Sigmoid colon (tissue), 7 donors: ENCODE results near the gene EME1. TPM values are rescaled to one million over a fixed set of nuclear protein-coding genes. Genes with fewer than 3 reads are reported as not detected.

ENCODE experiments used
- DNase-seq: peaks from one replicate; pipeline ENCODE4 v3.0.0-alpha.2; 2019
- H3K27ac ChIP-seq, 4 donors: fragments of 200-600 bp; sonication (generic); one replicate each; pipeline ENCODE4 v1.5.1; 2016 to 2019; ENCODE audit warnings: mild to moderate bottlenecking in 1 of 4
- H3K27me3 ChIP-seq, 3 donors: fragments of 200-600 bp; sonication (generic); one replicate each; pipeline ENCODE4 v1.5.1; 2019; ENCODE audit warnings: mild to moderate bottlenecking in 1 of 3
- H3K36me3 ChIP-seq, 4 donors: fragments of 200-600 bp; sonication (generic); one replicate each; pipeline ENCODE4 v1.5.1; 2016 to 2019
- H3K4me1 ChIP-seq, 4 donors: fragments of 200-600 bp; sonication (generic); one replicate each; pipeline ENCODE4 v1.5.1; 2017 to 2019
- H3K4me3 ChIP-seq, 4 donors: fragments of 200-600 bp; sonication (generic); one replicate each; pipeline ENCODE4 v1.5.1; 2017 to 2019; ENCODE audit warnings: mild to moderate bottlenecking in 2 of 4, moderate library complexity in 1 of 4
- H3K9me3 ChIP-seq, 4 donors: fragments of 200-600 bp in 3 of 4; sonication (generic) in 3 of 4; one replicate each; pipeline versions ENCODE4 v1.5.1 to v1.6.1; 2013 to 2019
- EP300 ChIP-seq, 4 donors: sonication (generic); formaldehyde crosslinking; IDR thresholded peaks; one replicate each; pipeline ENCODE4 v1.6.1; 2017; ENCODE audit warnings: antibody characterized with exemption in 4 of 4
- POLR2A ChIP-seq, 2 donors: fragments of 450-650 bp; IDR thresholded peaks; one replicate each; pipeline ENCODE4 v1.6.1; 2016; ENCODE audit warnings: antibody characterized with exemption in 2 of 2, mild to moderate bottlenecking in 2 of 2, moderate library complexity in 2 of 2
- POLR2AphosphoS5 ChIP-seq, 4 donors: sonication (generic); formaldehyde crosslinking; IDR thresholded peaks; one replicate each; pipeline ENCODE4 v1.6.1; 2017; ENCODE audit warnings: antibody characterized with exemption in 4 of 4
- whole genome bisulfite sequencing, 2 donors: extraction: QIAGEN DNeasy Blood & Tissue Kit; methylation state at CpG; one replicate each; pipeline ENCODE4 v1.1.7; 2013; 5-methylcytosine and 5-hydroxymethylcytosine counted together
- intact Hi-C: fragments of 100-400 bp; cut with DNase I; formaldehyde crosslinking; loops from one replicate; pipeline ENCODE4 v1.15.1; 2023
- polyA plus RNA-seq, 3 donors: library from polyadenylated mRNA; stranded (reverse); fragments of 200-250 nt; gene quantifications; one replicate each; pipeline ENCODE4 v1.2.3, GENCODE V29; 2013
- total RNA-seq, 4 donors: library from RNA; depleted of rRNA; stranded (reverse); fragments of >200 nt; gene quantifications; one replicate each; pipeline ENCODE4 v1.1.0, GENCODE V29; 2016
- TF ChIP-seq, protein P1 (sequence below), 4 experiments: fragments of 450-650 bp in 3 of 4; fragments of 200-600 bp in 1 of 4; IDR thresholded peaks; one replicate each; pipeline ENCODE4 v1.5.1; 2016 to 2019; ENCODE audit warnings: antibody characterized with exemption in 4 of 4, mild to moderate bottlenecking in 3 of 4, moderate library complexity in 2 of 4
- donor health status: healthy with polysubstance abuse.
- donor health status: Bipolar disorder and iron deficiency.
- donor health status: healthy.

Gene EME1
- total and polyA plus RNA-seq, 7 donors = 0.36 to 3.5 (median 1.2) TPM; not detected in 4

GRCh38 chr17:50360486-50361115 is 12.4 kb upstream of the EME1 start:
- WGBS, 2 donors = 86 to 91% methylated on average over 11 of the region's 11 CpGs
- TF ChIP-seq EP300 (IDR thresholded peaks at IDR 0.05) (no peak), POLR2AphosphoS5 (IDR thresholded peaks at IDR 0.05) (no peak)
- TF ChIP-seq, protein P1, sequence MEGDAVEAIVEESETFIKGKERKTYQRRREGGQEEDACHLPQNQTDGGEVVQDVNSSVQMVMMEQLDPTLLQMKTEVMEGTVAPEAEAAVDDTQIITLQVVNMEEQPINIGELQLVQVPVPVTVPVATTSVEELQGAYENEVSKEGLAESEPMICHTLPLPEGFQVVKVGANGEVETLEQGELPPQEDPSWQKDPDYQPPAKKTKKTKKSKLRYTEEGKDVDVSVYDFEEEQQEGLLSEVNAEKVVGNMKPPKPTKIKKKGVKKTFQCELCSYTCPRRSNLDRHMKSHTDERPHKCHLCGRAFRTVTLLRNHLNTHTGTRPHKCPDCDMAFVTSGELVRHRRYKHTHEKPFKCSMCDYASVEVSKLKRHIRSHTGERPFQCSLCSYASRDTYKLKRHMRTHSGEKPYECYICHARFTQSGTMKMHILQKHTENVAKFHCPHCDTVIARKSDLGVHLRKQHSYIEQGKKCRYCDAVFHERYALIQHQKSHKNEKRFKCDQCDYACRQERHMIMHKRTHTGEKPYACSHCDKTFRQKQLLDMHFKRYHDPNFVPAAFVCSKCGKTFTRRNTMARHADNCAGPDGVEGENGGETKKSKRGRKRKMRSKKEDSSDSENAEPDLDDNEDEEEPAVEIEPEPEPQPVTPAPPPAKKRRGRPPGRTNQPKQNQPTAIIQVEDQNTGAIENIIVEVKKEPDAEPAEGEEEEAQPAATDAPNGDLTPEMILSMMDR (IDR thresholded peaks at IDR 0.05) = no peak
- intact Hi-C loops = no loop called here
- DNase-seq = peak; percentile 34
- Histone ChIP-seq H3K4me1 (peaks cover 0 to 23% (median 17%) of the 10 kb centered on the region in 4 donors), H3K27me3 (no peaks in the 10 kb centered on the region), H3K27ac (no peak overlapping the region), H3K4me3 (no peak overlapping the region), H3K9me3 (no peaks in the 10 kb centered on the region), H3K36me3 (peaks cover 18 to 64% (median 27%) of the 10 kb centered on the region in 4 donors)

DNA sequence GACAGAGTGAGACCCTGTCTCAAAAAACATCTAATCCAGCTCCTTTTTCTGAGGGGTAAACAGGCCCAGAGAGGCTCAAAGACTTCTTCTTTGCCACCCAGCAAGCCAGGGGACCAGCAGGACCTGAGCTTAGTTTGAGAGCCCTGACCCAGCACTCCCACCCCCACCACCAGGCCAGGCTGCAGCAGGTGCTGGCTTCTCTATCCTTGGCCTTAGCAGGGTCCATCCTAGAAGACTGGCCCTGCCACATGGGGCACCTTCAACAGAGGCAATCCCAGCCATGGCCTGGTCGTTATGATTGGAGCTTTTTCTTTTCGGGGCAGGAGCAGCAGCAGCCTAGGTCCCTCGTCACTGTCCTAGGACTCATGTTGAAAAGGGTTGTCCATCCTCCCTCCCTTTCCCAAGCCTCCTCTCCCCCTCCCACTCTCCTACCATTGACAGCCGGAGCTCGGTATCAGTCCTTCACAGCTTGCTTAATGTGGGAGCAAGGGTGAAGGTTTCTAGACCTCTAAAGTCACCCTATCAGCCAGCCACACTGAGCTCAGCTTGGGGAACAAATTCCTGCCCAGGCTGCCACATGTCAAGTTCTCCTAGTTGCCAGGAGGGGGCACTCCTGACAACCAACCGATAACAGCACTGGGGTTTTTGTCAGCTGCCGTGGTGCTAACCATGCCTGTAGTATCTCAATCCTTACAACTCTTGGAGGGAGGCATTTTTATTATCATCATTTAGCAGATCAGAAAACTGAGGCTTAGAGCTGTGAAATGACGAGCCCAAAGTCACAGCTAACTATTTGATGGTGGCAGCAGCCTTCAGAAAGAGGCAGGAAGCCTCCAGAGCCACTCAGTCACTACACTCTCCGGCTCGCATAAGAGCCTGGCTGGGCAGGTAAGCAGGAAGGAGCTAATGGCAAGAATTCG is 11.2 kb upstream of the EME1 start:
- Histone ChIP-seq H3K4me1 (peaks cover 0 to 23% (median 17%) of the 10 kb centered on the region in 4 donors), H3K27ac (peak overlapping the region in 3 of 4 donors; percentile 19 to 62 (median 30)), H3K9me3 (no peaks in the 10 kb centered on the region), H3K4me3 (no peak overlapping the region), H3K36me3 (peaks cover 5 to 64% (median 24%) of the 10 kb centered on the region in 4 donors), H3K27me3 (no peaks in the 10 kb centered on the region)
- 25 to 35% methylated on average over 11 of the region's 11 CpGs for WGBS, 2 donors
- TF ChIP-seq EP300 (IDR thresholded peaks at IDR 0.05) (no peak), POLR2AphosphoS5 (IDR thresholded peaks at IDR 0.05) (peak in 2 of 4 donors; percentile 55 to 61)
- TF ChIP-seq, protein P1 (IDR thresholded peaks at IDR 0.05) = peak in 3 of 4 experiments; percentile 34 to 67 (median 65)
- peak; percentile 75 for DNase-seq
- intact Hi-C loops = loop anchor here (2.0 kb wide), 1 partner anchor 117 kb away; the partner anchor contains the start of gene RSAD1

GRCh38 chr17:50362661-50363060 is 10.4 kb upstream of the EME1 start:
- Histone ChIP-seq H3K4me3 (no peak overlapping the region), H3K27ac (peak overlapping the region in 2 of 4 donors; percentile 19 to 62), H3K27me3 (no peaks in the 10 kb centered on the region), H3K9me3 (no peaks in the 10 kb centered on the region), H3K4me1 (peaks cover 0 to 23% (median 17%) of the 10 kb centered on the region in 4 donors), H3K36me3 (peaks cover 8 to 64% (median 28%) of the 10 kb centered on the region in 4 donors)
- TF ChIP-seq POLR2AphosphoS5 (IDR thresholded peaks at IDR 0.05) (no peak), EP300 (IDR thresholded peaks at IDR 0.05) (no peak), POLR2A (IDR thresholded peaks at IDR 0.05) (no peak)
- TF ChIP-seq, protein P1 (IDR thresholded peaks at IDR 0.05) = no peak
- intact Hi-C loops = loop anchor here (2.0 kb wide), 1 partner anchor 116 kb away; the partner anchor contains the start of gene RSAD1
- WGBS, 2 donors = 70 to 85% methylated on average over 7 of the region's 7 CpGs
- no peak for DNase-seq

DNA sequence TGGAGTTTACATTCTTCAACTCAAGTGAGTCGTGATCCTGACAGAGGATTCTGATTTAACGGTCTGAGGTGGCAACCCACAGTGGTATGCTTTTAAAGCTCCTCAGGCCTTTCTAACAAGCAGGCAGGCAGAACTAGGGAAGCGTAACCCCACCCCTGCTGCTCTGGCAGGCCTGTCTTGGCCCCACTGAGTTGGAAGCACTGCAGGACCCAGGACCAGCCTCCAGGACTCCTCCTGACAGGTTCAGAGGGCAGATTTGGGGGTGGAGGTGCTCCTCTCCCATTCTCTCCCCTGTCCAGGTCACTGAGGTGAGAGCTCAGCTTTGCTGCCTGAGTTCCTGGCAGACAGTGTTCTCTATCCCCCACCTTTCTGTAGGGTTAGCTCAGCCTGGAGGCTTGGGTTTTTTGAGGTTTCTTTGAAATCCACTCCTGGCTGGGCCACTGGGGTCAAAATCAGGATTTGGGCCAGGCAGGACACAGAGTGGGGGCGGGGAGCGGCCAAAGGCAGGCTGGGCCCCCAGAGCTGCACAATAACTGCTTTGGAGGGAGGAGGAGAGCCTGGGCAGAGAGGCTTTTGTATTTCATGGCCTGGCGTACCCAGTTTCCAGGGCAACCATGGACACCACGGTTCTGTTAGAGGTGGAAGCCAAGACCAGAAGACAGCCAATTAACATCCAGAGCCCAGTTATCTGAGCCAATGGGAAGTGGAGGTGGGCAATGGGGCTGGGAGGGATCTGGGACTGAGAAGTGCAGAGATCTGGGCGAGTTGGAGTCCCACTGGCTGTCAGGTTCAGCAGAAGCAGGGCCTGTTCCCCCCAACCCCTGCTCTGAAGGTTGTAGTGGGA is 9.6 kb upstream of the EME1 start:
- no peaks in the 10 kb centered on the region for H3K9me3 ChIP-seq
- no peaks in the 10 kb centered on the region for H3K27me3 ChIP-seq
- TF ChIP-seq POLR2A (IDR thresholded peaks at IDR 0.05) (no peak), EP300 (IDR thresholded peaks at IDR 0.05) (no peak), POLR2AphosphoS5 (IDR thresholded peaks at IDR 0.05) (no peak)
- TF ChIP-seq, protein P1 (IDR thresholded peaks at IDR 0.05) = no peak
- no peak overlapping the region for H3K4me3 ChIP-seq
- WGBS, 2 donors = 60 to 73% methylated on average over 8 of the region's 8 CpGs
- H3K36me3 ChIP-seq = peaks cover 15 to 64% (median 28%) of the 10 kb centered on the region in 4 donors
- H3K4me1 ChIP-seq = peaks cover 0 to 23% (median 17%) of the 10 kb centered on the region in 4 donors
- no peak overlapping the region for H3K27ac ChIP-seq
- intact Hi-C loops = loop anchor here (2.0 kb wide), 1 partner anchor 115 kb away; the partner anchor contains the start of gene RSAD1
- peak; percentile 56 for DNase-seq
